GM12801 (cell line): ENCODE measurements around the gene ANGPTL7.

Experiments used
- TF ChIP-seq, protein P1 (sequence below): IDR thresholded peaks from one replicate; pipeline ENCODE4 v1.5.1; 2011; ENCODE audit warnings: control low read depth; ENCODE audit not compliant: insufficient read length; ENCODE audit errors: extremely low read depth

The ANGPTL7 gene

DNA sequence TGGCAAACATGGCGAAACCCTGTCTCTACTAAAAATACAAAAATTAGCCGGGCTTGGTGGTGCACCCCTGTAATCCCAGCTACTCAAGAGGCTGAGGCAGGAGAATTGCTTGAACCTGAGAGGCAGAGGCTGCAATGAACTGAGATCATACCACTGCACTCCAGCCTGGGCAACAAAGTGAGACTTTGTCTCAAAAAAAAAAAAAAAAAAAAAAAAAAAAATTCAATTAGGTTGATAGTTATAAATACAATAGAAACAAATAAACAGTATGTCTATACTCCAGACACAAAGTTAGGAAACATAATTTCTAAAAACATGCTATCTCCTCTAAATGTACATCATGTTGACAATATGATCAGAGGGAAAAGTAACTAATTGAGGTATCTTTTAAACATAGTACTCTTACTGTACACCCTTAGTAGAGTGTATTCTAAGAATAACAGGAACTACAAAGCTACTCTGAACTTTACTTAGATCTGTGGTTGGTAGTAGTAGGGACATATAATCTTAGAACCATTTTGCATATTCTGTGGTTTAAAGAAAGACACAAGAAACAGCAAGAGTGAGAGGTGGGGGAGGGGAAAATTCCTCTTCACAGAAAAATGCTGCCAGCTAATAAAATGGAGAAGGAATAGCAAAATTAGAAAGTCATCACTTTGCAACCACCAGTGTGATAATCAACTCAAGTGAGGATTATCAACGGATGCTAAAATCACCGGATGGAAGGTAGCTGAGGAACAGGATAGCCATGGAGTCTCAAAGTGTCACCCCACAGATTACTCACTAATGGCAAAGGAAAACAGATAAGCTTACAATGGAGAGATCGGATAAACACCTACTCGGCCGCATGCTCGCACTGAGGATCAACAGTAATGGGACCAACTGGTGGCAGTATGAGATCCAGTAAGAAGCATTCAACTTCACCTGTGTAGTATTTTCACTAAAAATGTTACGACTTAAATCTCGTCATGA is 38.2 kb downstream of the ANGPTL7 start:
- TF ChIP-seq, protein P1, sequence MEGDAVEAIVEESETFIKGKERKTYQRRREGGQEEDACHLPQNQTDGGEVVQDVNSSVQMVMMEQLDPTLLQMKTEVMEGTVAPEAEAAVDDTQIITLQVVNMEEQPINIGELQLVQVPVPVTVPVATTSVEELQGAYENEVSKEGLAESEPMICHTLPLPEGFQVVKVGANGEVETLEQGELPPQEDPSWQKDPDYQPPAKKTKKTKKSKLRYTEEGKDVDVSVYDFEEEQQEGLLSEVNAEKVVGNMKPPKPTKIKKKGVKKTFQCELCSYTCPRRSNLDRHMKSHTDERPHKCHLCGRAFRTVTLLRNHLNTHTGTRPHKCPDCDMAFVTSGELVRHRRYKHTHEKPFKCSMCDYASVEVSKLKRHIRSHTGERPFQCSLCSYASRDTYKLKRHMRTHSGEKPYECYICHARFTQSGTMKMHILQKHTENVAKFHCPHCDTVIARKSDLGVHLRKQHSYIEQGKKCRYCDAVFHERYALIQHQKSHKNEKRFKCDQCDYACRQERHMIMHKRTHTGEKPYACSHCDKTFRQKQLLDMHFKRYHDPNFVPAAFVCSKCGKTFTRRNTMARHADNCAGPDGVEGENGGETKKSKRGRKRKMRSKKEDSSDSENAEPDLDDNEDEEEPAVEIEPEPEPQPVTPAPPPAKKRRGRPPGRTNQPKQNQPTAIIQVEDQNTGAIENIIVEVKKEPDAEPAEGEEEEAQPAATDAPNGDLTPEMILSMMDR, result no peak

DNA sequence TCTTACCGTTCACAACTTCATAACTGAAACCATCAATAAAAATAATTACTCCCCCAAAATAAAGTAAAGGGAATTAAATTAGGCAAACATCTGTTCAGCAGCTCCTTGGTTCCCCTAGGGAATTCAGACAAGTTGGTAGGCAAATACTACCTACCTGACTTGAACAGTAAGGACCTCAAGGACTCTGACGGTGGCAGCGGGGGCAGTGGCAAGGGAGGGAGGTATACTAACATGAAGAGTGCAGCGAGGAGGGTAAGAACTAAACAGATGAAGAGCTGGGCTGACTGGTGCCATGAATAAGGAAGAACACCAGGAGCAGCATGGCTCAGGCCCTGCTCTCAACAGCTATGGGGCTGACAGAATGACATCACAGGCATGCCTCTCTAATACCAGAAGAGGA is 40.0 kb downstream of the ANGPTL7 start:
- TF ChIP-seq, protein P1, result no peak

DNA sequence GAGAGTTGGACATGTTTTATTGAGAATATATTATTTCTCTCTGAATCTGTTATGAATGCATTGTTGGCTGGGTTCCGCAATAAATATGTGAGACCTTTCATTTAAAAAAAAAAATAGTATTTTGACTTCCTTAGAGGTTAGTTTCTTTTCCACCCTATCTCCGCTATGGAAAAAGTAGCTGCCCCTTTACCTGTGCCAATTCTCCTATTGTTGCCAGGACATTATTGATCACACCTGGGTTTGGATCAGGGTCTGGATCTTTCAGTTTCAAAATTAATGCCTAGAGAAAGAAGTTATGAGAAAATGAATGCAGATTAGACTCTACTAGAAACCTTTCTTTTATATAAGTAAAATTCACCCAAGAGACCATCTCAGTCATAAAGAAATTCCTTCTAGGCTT is 44.1 kb downstream of the ANGPTL7 start:
- TF ChIP-seq, protein P1, result no peak

DNA sequence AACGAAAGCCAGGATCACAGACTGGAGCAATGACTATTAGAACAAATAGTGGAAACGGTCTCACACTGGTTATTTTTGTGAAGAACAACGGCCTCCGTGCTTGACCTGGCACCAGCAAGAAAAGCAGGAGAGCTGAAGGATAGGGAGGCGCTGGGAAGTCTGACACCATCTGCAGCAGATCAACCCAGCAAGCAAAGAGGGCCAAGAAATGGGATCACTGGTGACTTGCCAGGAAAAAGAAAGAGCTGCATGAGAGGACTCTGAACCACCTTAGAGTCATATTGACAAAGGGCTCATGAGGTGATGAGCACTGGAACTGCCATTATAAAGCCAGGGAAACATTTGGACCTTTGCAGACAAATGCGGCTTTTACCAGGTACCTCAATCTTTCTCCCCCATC is 48.2 kb downstream of the ANGPTL7 start:
- TF ChIP-seq, protein P1, result no peak

DNA sequence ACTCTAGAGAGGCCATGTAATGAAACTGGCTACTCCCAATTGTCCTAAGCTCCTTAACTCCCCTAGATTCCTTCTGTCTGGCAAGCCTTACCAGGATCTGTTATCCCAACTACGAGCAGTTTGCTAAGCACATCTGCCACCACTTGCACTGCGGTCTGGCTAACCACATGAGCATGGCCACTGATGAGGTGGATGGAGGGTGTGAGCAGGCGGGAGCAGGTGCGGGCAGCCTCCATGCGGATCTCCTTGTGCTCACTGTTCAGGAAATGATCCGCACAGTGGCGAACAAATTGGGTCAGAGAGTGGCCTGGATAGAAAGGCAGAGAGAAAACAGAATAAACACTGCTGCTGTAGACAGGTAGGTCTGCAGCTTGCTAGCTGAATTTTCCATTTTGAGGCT is 49.2 kb downstream of the ANGPTL7 start:
- TF ChIP-seq, protein P1, result no peak

DNA sequence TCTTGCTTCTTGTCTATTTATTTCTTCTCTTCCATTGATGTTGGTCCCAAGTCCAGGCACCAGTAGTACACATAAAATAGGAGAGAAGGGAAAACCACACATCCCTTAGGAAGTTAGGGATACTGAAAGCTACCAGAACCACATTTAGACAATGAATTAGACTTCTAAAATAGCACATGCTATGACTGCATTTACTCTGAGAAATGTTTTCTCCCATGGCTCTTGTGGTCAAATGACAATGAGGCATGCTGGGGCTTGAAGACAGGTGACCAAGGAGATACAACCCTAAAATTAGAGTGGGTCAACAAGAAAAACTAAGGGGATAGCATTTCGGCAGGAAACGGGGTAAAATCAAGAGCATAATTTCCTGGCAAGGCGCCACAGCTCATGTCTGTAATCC is 56.1 kb downstream of the ANGPTL7 start:
- TF ChIP-seq, protein P1, result no peak
